ENCODE measurements around the gene TIMM23. TPM values are rescaled to one million over a fixed set of nuclear protein-coding genes. Genes with fewer than 3 reads are reported as not detected.
"Not testable (repeated sequence)": the region's sequence is repeated elsewhere in the genome, so short reads cannot be mapped to it uniquely, and the experiment has no call there.

Gene TIMM23
- polyA plus RNA-seq, 3 donors, result 17.2 to 72.1 (median 71.2) TPM

DNA sequence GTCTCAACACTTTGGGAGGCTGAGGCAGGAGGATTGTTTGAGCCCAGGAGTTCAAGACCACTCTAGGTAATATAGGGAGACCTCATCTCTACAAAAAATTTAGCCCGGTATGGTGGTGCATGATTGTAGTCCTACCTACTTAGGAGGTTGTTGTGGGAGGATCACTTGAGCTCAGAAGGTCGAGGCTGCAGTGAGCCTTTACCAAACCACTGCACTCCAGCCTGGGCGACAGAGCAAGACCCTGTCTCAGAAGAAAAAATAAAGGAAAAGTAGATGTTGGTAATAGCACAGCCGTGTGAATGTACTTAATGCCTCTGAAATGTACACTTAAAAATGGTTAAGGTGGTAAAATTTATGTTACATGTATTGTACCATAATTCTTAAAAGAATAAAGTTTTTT, 25.3 kb downstream of the TIMM23 start:
- Histone ChIP-seq H2AFZ (ENCODE audit: insufficient read depth, low read depth, low read length, poor library complexity, severe bottlenecking) (no peak overlapping the region), H3K4me1 (ENCODE audit: control insufficient read depth in 1 of 2, insufficient read depth in 2 of 2, low read length in 2 of 2) (no peaks in the 10 kb centered on the region), H3K79me2 (ENCODE audit: insufficient read depth, low read length) (no peaks in the 10 kb centered on the region), H3K36me3 (replicated peaks in 1 of 2; ENCODE audit: control insufficient read depth in 1 of 2, insufficient read depth in 2 of 2, low read length in 2 of 2) (peaks cover 14 to 73% of the 10 kb centered on the region in 2 donors), H3K4me2 (replicated peaks; ENCODE audit: extremely low read depth, low read length, poor library complexity, severe bottlenecking) (no peak overlapping the region), H3K9ac (ENCODE audit: insufficient read depth, low read length, poor library complexity, severe bottlenecking) (no peak overlapping the region), H3K27me3 (ENCODE audit: control insufficient read depth in 2 of 2, insufficient read depth in 2 of 2, low read length in 2 of 2) (no peaks in the 10 kb centered on the region), H3K4me3 (replicated peaks in 1 of 3; ENCODE audit: low read depth in 2 of 3, low read length in 3 of 3) (no peak overlapping the region), H4K20me1 (ENCODE audit: insufficient read depth, low read length) (peaks cover 23% of the 10 kb centered on the region), H3K9me3 (replicated peaks in 1 of 2; ENCODE audit: control insufficient read depth in 1 of 2, insufficient read depth in 1 of 2, low read length in 2 of 2) (no peaks in the 10 kb centered on the region), H3K27ac (ENCODE audit: low read depth in 1 of 2, low read length in 2 of 2) (no peak overlapping the region)
- Mint-ChIP-seq H3K27ac (peak overlapping the region in 2 of 7 donors; percentile 60 to 73), H3K4me1 (peaks cover 2% of the 10 kb centered on the region), H3K36me3 (peaks cover 50 to 54% of the 10 kb centered on the region in 2 donors), H3K4me3 (no peak overlapping the region), H3K9me3 (peaks cover 0 to 5% (median 3%) of the 10 kb centered on the region in 7 donors), H3K27me3 (ENCODE audit: low read depth in 3 of 3) (no peaks in the 10 kb centered on the region)
- DNase-seq, result no peak
- intact Hi-C loops (cut with micrococcal nuclease), result no loop called here
- TF ChIP-seq, protein P1, sequence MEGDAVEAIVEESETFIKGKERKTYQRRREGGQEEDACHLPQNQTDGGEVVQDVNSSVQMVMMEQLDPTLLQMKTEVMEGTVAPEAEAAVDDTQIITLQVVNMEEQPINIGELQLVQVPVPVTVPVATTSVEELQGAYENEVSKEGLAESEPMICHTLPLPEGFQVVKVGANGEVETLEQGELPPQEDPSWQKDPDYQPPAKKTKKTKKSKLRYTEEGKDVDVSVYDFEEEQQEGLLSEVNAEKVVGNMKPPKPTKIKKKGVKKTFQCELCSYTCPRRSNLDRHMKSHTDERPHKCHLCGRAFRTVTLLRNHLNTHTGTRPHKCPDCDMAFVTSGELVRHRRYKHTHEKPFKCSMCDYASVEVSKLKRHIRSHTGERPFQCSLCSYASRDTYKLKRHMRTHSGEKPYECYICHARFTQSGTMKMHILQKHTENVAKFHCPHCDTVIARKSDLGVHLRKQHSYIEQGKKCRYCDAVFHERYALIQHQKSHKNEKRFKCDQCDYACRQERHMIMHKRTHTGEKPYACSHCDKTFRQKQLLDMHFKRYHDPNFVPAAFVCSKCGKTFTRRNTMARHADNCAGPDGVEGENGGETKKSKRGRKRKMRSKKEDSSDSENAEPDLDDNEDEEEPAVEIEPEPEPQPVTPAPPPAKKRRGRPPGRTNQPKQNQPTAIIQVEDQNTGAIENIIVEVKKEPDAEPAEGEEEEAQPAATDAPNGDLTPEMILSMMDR (IDR thresholded peaks at IDR 0.05), result no peak
- no CpG with 5 or more reads among the region's 4 CpGs for WGBS (ENCODE audit: insufficient coverage)

DNA sequence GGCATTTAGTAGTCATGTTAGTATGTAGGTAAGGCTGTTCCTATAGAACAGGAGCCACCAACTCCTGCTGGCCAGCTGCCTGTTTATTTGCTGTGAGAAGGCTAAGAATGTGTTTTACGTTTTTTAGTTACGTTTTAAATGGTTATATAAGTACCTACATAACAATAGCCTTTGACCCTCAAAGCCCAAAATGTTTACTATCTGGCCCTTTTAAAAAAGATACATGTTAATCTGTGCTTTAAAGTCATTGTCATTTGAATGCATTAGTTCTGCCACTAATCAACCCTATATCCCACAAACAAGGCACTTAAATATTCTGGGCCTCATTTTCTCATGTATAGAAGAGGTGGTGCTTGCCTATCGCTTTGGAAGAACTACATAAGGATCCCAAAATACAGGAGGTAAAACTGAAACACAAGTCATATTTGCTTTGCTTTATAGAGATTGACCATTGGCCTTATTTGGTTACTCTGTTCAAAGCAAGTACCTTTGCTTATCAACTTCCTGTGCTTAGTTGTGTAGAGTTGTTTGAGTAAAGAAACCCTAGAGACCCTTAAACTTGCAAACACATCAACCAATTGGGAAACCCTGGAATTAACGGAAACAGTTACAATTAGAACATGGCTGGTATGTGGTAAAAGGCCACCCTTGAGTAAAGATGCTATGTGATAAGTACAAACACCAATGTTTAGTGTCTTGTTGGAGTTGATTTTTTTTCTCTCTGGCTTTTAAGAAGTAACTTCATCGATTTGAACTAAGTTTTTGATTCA, 25.9 kb downstream of the TIMM23 start:
- H3K27ac ChIP-seq (ENCODE audit: low read depth in 1 of 2, low read length in 2 of 2), result no peak overlapping the region
- no peak overlapping the region for H2AFZ ChIP-seq (ENCODE audit: insufficient read depth, low read depth, low read length, poor library complexity, severe bottlenecking)
- no peaks in the 10 kb centered on the region for H3K9me3 ChIP-seq (replicated peaks in 1 of 2; ENCODE audit: control insufficient read depth in 1 of 2, insufficient read depth in 1 of 2, low read length in 2 of 2)
- peaks cover 4% of the 10 kb centered on the region for H3K79me2 ChIP-seq (ENCODE audit: insufficient read depth, low read length)
- Mint-ChIP-seq H3K27me3 (ENCODE audit: low read depth in 3 of 3) (no peaks in the 10 kb centered on the region), H3K9me3 (peaks cover 0 to 5% (median 3%) of the 10 kb centered on the region in 7 donors), H3K36me3 (peaks cover 47 to 53% of the 10 kb centered on the region in 2 donors), H3K4me1 (peaks cover 2% of the 10 kb centered on the region), H3K27ac (peak overlapping the region in 1 of 7 donors; percentile 35), H3K4me3 (no peak overlapping the region)
- peaks cover 30% of the 10 kb centered on the region for H4K20me1 ChIP-seq (ENCODE audit: insufficient read depth, low read length)
- no peak overlapping the region for H3K4me2 ChIP-seq (replicated peaks; ENCODE audit: extremely low read depth, low read length, poor library complexity, severe bottlenecking)
- H3K4me3 ChIP-seq (replicated peaks in 1 of 3; ENCODE audit: low read depth in 2 of 3, low read length in 3 of 3), result no peak overlapping the region
- H3K27me3 ChIP-seq (ENCODE audit: control insufficient read depth in 2 of 2, insufficient read depth in 2 of 2, low read length in 2 of 2), result no peaks in the 10 kb centered on the region
- no peaks in the 10 kb centered on the region for H3K4me1 ChIP-seq (ENCODE audit: control insufficient read depth in 1 of 2, insufficient read depth in 2 of 2, low read length in 2 of 2)
- TF ChIP-seq, protein P1 (IDR thresholded peaks at IDR 0.05), result no peak
- no peak for DNase-seq
- peaks cover 20 to 73% of the 10 kb centered on the region in 2 donors for H3K36me3 ChIP-seq (replicated peaks in 1 of 2; ENCODE audit: control insufficient read depth in 1 of 2, insufficient read depth in 2 of 2, low read length in 2 of 2)
- intact Hi-C loops (cut with micrococcal nuclease), result no loop called here
- no CpG with 5 or more reads among the region's 5 CpGs for WGBS (ENCODE audit: insufficient coverage)
- no peak overlapping the region for H3K9ac ChIP-seq (ENCODE audit: insufficient read depth, low read length, poor library complexity, severe bottlenecking)

DNA sequence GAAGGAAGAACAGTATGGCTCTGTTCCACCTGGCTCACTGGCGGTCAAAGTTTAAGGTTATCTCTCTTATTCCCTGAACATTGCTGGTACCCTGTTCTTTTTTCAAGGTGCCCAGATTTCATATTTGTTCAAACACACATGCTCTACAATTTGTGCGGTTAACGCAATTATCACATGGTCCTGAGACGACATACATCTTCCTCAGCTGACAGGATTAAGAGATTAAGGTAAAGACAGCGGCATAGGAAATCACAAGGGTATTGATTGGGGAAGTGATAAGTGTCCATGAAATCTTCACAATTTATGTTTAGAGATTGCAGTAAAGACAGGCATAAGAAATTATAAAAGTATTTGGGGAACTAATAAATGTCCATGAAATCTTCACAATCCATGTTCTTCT, 27.7 kb downstream of the TIMM23 start:
- H3K36me3 ChIP-seq (replicated peaks in 1 of 2; ENCODE audit: control insufficient read depth in 1 of 2, insufficient read depth in 2 of 2, low read length in 2 of 2), result peaks cover 37 to 83% of the 10 kb centered on the region in 2 donors
- peaks cover 15% of the 10 kb centered on the region for H3K79me2 ChIP-seq (ENCODE audit: insufficient read depth, low read length)
- WGBS (ENCODE audit: insufficient coverage), result 100% methylated on average over 1 of the region's 5 CpGs
- H3K4me3 Mint-ChIP-seq; H3K9me3 ChIP-seq (replicated peaks in 1 of 2; ENCODE audit: control insufficient read depth in 1 of 2, insufficient read depth in 1 of 2, low read length in 2 of 2); H3K27me3 Mint-ChIP-seq (ENCODE audit: low read depth in 3 of 3); H3K27me3 ChIP-seq (ENCODE audit: control insufficient read depth in 2 of 2, insufficient read depth in 2 of 2, low read length in 2 of 2); DNase-seq; H3K4me2 ChIP-seq (replicated peaks; ENCODE audit: extremely low read depth, low read length, poor library complexity, severe bottlenecking); H3K4me1 ChIP-seq (ENCODE audit: control insufficient read depth in 1 of 2, insufficient read depth in 2 of 2, low read length in 2 of 2); intact Hi-C loops (cut with micrococcal nuclease); H3K9me3 Mint-ChIP-seq; H2AFZ ChIP-seq (ENCODE audit: insufficient read depth, low read depth, low read length, poor library complexity, severe bottlenecking); H3K4me3 ChIP-seq (replicated peaks in 1 of 3; ENCODE audit: low read depth in 2 of 3, low read length in 3 of 3); H3K27ac ChIP-seq (ENCODE audit: low read depth in 1 of 2, low read length in 2 of 2); H3K4me1 Mint-ChIP-seq; H3K27ac Mint-ChIP-seq; H3K9ac ChIP-seq (ENCODE audit: insufficient read depth, low read length, poor library complexity, severe bottlenecking): not testable (repeated sequence)
- peaks cover 47% of the 10 kb centered on the region for H4K20me1 ChIP-seq (ENCODE audit: insufficient read depth, low read length)
- H3K36me3 Mint-ChIP-seq, result peaks cover 47 to 62% of the 10 kb centered on the region in 2 donors

Data from CD14-positive monocyte (primary cell).